ENCODE data around the gene DNAAF8.

Gene DNAAF8

DNA sequence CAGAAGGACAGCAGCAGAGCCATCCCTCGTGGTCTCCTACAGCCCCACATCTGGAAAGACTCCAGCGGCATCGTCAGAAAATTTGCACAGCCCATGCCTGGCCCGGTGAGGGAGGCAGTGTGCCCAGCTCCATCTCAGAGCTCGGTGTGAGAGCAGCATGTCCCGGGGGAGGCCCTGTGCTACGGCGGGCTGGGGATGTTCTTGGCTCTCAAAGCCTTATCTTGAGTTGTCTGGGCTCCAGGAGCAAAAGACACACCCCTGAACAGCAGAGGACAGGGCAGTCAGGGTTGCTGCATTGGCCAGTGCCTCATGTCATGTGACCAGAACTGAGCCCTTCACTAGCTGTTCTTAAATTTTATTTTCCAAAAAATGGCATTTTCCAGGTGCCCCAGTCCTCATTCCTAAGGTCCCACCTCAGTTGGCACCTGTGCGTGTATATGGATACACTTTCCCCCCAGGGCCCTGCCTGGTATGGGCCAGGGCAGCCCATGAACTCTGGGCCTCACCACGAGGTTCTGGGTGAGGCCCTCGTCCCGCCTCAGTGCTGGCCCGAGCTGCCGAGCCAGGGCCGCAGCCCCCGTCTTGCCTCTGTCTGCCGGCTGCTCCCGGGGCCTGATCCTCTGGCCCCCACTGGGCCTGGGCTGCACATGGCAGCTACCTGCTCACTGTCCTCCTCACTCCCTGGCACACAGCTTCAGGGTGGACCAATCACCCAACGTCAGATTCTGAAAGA lies 38.0 kb upstream of the DNAAF8 start:
- FAIRE-seq: no peak
- TF ChIP-seq, protein P1, sequence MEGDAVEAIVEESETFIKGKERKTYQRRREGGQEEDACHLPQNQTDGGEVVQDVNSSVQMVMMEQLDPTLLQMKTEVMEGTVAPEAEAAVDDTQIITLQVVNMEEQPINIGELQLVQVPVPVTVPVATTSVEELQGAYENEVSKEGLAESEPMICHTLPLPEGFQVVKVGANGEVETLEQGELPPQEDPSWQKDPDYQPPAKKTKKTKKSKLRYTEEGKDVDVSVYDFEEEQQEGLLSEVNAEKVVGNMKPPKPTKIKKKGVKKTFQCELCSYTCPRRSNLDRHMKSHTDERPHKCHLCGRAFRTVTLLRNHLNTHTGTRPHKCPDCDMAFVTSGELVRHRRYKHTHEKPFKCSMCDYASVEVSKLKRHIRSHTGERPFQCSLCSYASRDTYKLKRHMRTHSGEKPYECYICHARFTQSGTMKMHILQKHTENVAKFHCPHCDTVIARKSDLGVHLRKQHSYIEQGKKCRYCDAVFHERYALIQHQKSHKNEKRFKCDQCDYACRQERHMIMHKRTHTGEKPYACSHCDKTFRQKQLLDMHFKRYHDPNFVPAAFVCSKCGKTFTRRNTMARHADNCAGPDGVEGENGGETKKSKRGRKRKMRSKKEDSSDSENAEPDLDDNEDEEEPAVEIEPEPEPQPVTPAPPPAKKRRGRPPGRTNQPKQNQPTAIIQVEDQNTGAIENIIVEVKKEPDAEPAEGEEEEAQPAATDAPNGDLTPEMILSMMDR (IDR thresholded peaks at IDR 0.05; ENCODE audit: insufficient read depth, missing control alignments): no peak
- no peak for DNase-seq (ENCODE audit: insufficient read length, low spot score)

GRCh38 chr16:4696905-4697847 lies 37.2 kb upstream of the DNAAF8 start:
- no peak for FAIRE-seq
- DNase-seq (ENCODE audit: insufficient read length, low spot score): no peak
- TF ChIP-seq, protein P1 (IDR thresholded peaks at IDR 0.05; ENCODE audit: insufficient read depth, missing control alignments): no peak

DNA sequence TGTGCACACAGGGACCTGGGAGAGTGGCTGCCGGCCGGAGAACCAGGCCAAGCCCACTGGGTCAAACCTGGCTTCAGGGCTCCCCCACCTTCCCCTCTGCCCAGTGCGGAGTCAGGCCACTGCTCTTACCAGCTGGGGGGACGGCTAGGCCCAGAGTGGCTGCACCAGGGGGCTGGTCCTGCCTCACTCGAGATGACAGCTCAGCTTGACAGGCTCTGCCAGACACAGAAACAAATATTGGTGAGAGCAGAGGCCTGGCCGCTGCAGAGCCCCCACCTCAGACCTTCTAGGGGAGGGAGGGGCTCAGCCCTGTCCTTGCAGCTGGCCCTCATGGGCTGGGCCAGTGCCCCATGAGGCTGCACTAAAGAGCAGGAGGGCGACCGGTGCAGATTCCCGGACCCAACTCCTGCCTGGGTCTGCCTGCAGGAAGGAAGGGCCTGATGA lies 36.5 kb upstream of the DNAAF8 start:
- DNase-seq (ENCODE audit: insufficient read length, low spot score) (no peak), FAIRE-seq (no peak)
- TF ChIP-seq, protein P1 (IDR thresholded peaks at IDR 0.05; ENCODE audit: insufficient read depth, missing control alignments): no peak

DNA sequence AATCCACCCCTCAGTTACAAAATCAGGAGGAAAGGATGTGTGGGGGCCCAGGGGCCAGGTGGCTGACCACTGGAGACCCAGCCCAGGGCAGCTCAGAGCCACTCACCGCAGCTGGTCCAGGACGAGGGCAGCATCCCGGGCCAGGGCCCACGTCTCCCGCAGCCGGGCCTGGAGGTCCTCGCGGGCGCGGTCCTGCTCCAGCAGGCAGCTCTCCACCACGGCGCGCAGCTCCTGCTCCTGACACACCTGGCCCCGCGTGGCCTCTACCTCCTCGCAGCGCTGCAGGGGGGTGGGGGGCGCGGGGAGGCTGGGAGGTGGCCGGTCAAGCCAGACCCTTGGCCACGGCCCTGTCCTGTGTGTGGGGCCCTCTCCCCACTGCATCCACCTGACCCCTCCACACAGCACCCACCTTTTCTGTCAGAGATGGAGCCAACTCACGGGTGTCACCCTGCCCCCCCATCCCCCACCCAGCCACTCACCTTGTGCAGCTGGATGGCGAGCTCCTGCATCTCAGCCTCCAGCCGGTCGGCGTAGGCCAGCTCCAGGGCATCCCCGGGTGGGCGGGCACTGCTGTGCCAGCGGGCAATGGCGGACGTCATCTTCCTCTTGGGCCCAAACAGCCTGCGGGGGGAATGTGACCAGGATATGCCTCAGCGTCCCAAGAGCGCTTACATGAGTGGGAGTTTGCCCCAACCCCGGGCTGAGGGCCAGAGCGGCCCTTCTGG lies 35.9 kb upstream of the DNAAF8 start:
- FAIRE-seq (no peak), DNase-seq (ENCODE audit: insufficient read length, low spot score) (no peak)

DNA sequence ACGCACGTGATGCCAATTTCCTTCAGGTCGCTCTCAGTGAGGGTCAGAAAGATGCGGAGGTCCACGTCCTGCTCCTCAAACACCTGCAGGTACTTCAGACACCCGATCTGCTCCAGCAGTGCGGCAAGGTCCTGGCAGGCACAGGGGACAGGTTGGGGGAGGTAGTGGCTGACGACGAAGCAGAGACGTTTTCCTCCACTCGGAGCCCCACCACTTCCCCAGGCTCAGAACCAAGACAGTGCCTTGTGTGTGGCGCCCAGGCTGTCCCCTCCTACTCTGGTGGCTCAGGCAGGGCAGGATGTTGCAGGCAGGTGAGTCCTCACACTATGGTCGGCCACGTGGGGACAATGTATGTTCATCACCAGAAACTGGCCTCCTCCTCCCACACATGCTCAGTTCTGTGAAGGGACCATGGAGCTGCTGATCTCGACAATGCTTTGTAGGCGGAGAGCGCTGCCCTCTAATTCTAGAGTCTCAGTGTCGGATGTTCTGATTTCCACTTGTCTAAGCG lies 35.2 kb upstream of the DNAAF8 start:
- DNase-seq (ENCODE audit: insufficient read length, low spot score) (no peak), FAIRE-seq (no peak)
- TF ChIP-seq, protein P1 (IDR thresholded peaks at IDR 0.05; ENCODE audit: insufficient read depth, missing control alignments): no peak

More for the DNA sequence above, 35.9 kb upstream of the DNAAF8 start:
- TF ChIP-seq, protein P1 (IDR thresholded peaks at IDR 0.05; ENCODE audit: insufficient read depth, missing control alignments): no peak

GRCh38 chr16:4700380-4700996 lies 33.8 kb upstream of the DNAAF8 start:
- no peak for FAIRE-seq
- TF ChIP-seq, protein P1 (IDR thresholded peaks at IDR 0.05; ENCODE audit: insufficient read depth, missing control alignments): no peak
- DNase-seq (ENCODE audit: insufficient read length, low spot score): no peak
